Measurements from ENCODE around the gene MAMSTR.
A peak's percentile ranks its signal among the peaks of the same experiment; 100 is the strongest.

The MAMSTR gene

GRCh38 chr19:48742096-48742495, 22.6 kb upstream of the MAMSTR start:
- no peak for DNase-seq (ENCODE audit: low spot score)
- TF ChIP-seq, protein P1, sequence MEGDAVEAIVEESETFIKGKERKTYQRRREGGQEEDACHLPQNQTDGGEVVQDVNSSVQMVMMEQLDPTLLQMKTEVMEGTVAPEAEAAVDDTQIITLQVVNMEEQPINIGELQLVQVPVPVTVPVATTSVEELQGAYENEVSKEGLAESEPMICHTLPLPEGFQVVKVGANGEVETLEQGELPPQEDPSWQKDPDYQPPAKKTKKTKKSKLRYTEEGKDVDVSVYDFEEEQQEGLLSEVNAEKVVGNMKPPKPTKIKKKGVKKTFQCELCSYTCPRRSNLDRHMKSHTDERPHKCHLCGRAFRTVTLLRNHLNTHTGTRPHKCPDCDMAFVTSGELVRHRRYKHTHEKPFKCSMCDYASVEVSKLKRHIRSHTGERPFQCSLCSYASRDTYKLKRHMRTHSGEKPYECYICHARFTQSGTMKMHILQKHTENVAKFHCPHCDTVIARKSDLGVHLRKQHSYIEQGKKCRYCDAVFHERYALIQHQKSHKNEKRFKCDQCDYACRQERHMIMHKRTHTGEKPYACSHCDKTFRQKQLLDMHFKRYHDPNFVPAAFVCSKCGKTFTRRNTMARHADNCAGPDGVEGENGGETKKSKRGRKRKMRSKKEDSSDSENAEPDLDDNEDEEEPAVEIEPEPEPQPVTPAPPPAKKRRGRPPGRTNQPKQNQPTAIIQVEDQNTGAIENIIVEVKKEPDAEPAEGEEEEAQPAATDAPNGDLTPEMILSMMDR (IDR thresholded peaks at IDR 0.05; ENCODE audit: extremely low read depth, missing control alignments), result no peak

DNA sequence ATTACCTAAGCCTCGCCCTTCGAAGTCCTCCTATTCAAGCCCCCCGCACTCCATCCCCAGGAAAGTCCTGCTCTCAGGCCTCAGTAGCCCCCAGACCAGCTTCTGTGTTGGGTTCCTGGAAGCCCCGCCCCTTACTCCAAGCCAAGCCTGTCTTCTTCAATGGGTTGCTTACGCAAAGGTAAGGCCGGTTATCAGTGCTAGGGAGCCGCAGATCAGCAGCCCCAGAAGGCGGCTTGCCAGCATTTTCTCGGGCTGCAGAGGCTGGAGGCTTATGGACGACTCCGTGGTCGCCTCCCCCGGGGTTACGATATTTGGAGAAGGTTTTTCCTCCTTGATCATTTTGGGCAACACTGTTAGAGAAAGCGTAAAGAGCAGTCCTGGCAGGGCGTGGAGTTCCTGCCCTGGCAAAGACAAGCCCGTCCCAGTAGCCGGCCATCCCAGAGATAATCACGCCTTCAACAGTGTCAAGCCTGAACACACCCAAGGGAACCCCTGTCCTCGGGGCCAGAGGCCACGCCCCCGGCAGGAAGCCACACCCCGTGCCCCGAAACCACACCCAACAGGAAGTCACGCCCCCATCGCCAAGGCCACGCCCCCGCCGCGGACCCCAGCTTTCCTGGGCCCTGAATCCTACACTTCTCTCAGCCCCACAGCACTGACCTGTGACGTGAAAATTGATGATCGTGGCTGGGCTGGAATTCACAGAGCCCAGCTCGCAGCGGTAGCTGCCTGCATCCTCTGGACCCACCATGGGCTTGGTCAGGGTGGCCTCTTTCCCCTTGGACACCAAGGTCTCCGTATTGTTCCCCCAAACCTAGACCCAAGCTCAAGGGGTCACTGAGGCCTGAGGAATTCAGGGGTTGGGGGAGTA, 21.8 kb upstream of the MAMSTR start:
- DNase-seq (ENCODE audit: low spot score), result peak; percentile 69
- TF ChIP-seq, protein P1 (IDR thresholded peaks at IDR 0.05; ENCODE audit: extremely low read depth, missing control alignments), result no peak

- DNase-seq (ENCODE audit: low spot score), result no peak
- TF ChIP-seq, protein P1 (IDR thresholded peaks at IDR 0.05; ENCODE audit: extremely low read depth, missing control alignments), result no peak
Observed at GRCh38 chr19:48740164-48740972, 20.8 kb upstream of the MAMSTR start, which contains the start of gene RASIP1. Gene RASIP1 (minus strand): TSS chr19:48740610. CDS start chr19:48740282, 328 bp downstream.

- no peak for DNase-seq (ENCODE audit: low spot score)
- TF ChIP-seq, protein P1 (IDR thresholded peaks at IDR 0.05; ENCODE audit: extremely low read depth, missing control alignments), result no peak
Observed at GRCh38 chr19:48739404-48740163, 20.1 kb upstream of the MAMSTR start.

GRCh38 chr19:48738557-48739403, 19.3 kb upstream of the MAMSTR start:
- DNase-seq (ENCODE audit: low spot score), result peak; percentile 100
- TF ChIP-seq, protein P1 (IDR thresholded peaks at IDR 0.05; ENCODE audit: extremely low read depth, missing control alignments), result peak; percentile 61

- DNase-seq (ENCODE audit: low spot score), result no peak
- TF ChIP-seq, protein P1 (IDR thresholded peaks at IDR 0.05; ENCODE audit: extremely low read depth, missing control alignments), result no peak
Observed at GRCh38 chr19:48737360-48737998, 18.0 kb upstream of the MAMSTR start.
